Stimulated activated CD4-positive, alpha-beta T cell treated with anti-CD3 and anti-CD28 coated beads, TNF-alpha, amount 100 ng/mL, for 24 hours (primary cell): ENCODE measurements around the gene TNP1.

Experiments
- DNase-seq, 3 experiments: peaks; one replicate each; pipeline ENCODE4 v3.0.0-alpha.2; 2020; ENCODE audit warnings: low read depth in 3 of 3

Gene TNP1

GRCh38 chr2:216873573-216873972 is 13.7 kb upstream of the TNP1 start:
- DNase-seq = no peak

- no peak for DNase-seq
Observed at GRCh38 chr2:216872624-216873023, 12.8 kb upstream of the TNP1 start.

GRCh38 chr2:216872040-216872439 is 12.2 kb upstream of the TNP1 start:
- no peak for DNase-seq

- no peak for DNase-seq
Observed at GRCh38 chr2:216871333-216871934, 11.6 kb upstream of the TNP1 start.

GRCh38 chr2:216870508-216871332 is 10.9 kb upstream of the TNP1 start:
- no peak for DNase-seq

GRCh38 chr2:216866515-216867095 is 6.7 kb upstream of the TNP1 start:
- DNase-seq = no peak

- DNase-seq = no peak
Observed at GRCh38 chr2:216865658-216866057, 5.8 kb upstream of the TNP1 start.

- DNase-seq = no peak
Observed at GRCh38 chr2:216863946-216864345, 4.1 kb upstream of the TNP1 start.

- DNase-seq = no peak
Observed at GRCh38 chr2:216862628-216863398, 2.9 kb upstream of the TNP1 start.

- no peak for DNase-seq
Observed at GRCh38 chr2:216860426-216861137, 718 bp upstream of the TNP1 start.

GRCh38 chr2:216858312-216858711 is 1.6 kb downstream of the TNP1 start:
- DNase-seq = no peak

GRCh38 chr2:216857131-216857550 is 2.7 kb downstream of the TNP1 start:
- DNase-seq = no peak

- no peak for DNase-seq
Observed at GRCh38 chr2:216856406-216857065, 3.3 kb downstream of the TNP1 start.

GRCh38 chr2:216855605-216856004 is 4.3 kb downstream of the TNP1 start:
- no peak for DNase-seq

- DNase-seq = no peak
Observed at GRCh38 chr2:216855079-216855478, 4.8 kb downstream of the TNP1 start.

GRCh38 chr2:216851486-216852090 is 8.3 kb downstream of the TNP1 start:
- no peak for DNase-seq

GRCh38 chr2:216850665-216851322 is 9.1 kb downstream of the TNP1 start:
- no peak for DNase-seq

- DNase-seq = peak in 1 of 3 experiments; percentile 27
Observed at GRCh38 chr2:216849987-216850386, 9.9 kb downstream of the TNP1 start.

GRCh38 chr2:216845426-216845825 is 14.4 kb downstream of the TNP1 start:
- no peak for DNase-seq

GRCh38 chr2:216842636-216843035 is 17.2 kb downstream of the TNP1 start:
- DNase-seq = no peak
